NCI-H526 (cell line): ENCODE data around the gene FOXP1.

Experiments used
- DNase-seq, 2 experiments: peaks; one replicate each; lab custom pipeline; 2025; lab: John Stamatoyannopoulos, UW

The FOXP1 gene

GRCh38 chr3:71241246-71241901, 342.2 kb downstream of the FOXP1 start:
- DNase-seq, result no peak

- DNase-seq, result no peak
These were observed 343.5 kb downstream of the FOXP1 start for GRCh38 chr3:71240034-71240433.

DNA sequence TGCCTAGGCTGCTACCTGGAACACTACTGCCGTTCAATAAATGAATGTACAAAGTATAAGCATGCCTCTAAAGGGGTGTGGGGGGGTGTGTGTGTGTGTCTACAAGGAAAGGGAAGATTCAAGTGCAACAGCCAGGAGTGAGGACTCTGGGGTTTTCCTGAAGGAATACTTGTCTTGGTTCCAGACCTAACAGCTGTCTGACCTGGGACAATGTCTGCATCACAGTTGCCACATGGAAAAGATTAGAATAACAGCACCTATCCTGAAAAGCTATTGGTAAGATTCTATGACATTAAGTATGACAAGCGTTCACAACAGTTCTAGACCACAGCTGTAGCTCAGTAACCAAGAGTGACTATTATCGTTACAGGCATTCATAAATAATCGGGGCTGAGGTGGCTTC, 345.2 kb downstream of the FOXP1 start:
- no peak for DNase-seq

GRCh38 chr3:71237672-71238071, 345.9 kb downstream of the FOXP1 start:
- no peak for DNase-seq

DNA sequence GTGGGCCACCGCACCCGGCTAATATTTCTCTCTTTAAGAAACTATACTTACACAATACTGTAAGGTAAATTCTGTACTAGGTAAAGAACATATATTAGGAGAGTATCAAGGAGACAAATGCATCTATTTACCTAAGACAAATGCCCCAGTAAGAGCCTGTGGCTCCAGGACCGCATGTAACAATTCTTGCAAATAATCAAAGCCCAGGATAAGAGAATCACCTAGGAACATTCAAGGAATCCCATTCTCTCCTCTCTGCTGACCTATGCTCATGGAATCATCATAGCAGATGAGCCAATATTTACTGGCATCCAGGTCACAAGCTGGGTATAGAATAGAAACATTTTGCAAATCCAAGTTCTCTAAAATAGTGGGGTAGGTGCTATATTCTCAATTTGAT, 347.7 kb downstream of the FOXP1 start:
- no peak for DNase-seq

DNA sequence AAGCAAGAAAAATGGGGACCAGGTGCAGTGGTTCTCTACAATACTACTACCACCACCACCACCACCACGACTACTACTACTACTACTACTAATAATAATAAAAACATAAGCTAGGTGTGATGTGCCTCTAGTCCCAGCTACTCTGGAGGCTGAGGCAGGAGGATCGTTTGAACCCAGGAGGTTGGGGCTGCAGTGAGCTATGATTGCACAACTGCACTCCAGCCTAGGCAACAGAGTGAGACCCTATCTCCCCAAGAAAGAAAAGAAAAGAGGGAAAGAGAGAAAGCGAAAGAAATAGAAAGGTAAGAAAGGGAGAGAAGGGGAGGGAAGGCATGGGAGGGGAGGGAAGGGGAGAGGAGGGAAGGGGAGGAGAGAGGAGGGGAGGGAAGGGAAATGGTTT, 350.6 kb downstream of the FOXP1 start:
- DNase-seq, result no peak

DNA sequence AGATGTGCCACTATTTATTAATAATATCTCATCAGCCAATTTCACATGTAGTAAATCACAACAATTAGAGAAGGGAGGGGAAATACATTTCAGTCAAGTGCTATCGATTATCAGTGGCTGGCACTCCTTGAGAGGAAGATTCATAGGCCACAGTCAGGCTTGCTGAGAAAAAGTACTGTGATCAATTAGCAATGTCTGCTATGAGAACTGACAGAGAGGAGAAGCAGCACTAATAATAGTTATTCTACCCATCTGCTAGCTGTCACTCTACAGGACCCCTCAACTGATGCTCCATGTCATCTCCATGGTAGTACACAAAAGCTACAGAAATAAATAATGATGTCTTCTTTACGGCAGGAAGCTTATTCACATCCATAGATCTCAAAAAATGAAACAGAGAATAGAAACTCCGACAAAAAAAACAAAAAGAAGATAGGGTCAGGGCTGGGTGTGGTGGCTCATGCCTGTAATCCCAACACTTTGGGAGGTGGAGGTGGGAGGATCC, 351.3 kb downstream of the FOXP1 start:
- no peak for DNase-seq

DNA sequence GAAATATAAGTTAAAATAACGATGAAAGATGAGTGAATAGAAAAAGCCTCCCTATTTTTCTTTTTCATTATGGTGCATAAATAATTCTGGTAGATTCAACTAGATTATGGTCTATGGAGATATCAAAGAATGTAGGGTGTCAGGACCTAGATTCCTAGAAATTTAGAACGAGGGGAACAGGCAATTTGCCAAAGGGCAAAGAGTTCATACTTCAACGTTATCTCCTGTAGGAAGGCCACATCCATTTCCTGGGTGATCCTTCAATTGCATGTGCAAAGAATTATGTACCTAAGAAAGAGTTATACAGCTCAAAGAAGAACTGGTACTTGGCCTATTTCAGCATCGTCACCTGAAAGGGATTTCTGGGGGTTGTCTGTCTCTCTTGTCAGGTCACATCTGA, 351.8 kb downstream of the FOXP1 start:
- DNase-seq, result no peak

- no peak for DNase-seq
These were observed 353.4 kb downstream of the FOXP1 start for GRCh38 chr3:71229905-71230657.

- no peak for DNase-seq
These were observed 355.2 kb downstream of the FOXP1 start for GRCh38 chr3:71228156-71228866.

DNA sequence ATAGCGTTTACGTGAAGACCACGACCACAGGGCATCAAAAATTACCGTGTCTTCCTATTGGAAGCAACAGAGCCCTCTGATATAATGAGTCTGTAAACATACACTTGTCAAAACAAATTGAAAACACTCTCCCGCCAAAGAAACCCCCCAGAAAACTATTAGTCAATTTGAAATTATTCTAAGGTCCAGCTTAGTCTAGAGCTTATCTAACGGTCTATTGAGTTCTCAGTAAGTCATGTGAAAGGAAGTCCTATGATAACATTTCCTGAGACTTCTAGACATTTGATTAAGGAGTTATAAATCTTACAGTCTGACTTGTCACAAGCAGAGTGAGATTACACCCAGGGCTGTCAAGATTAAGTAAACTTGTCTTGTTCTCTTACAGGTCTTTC, 356.3 kb downstream of the FOXP1 start:
- DNase-seq, result no peak

DNA sequence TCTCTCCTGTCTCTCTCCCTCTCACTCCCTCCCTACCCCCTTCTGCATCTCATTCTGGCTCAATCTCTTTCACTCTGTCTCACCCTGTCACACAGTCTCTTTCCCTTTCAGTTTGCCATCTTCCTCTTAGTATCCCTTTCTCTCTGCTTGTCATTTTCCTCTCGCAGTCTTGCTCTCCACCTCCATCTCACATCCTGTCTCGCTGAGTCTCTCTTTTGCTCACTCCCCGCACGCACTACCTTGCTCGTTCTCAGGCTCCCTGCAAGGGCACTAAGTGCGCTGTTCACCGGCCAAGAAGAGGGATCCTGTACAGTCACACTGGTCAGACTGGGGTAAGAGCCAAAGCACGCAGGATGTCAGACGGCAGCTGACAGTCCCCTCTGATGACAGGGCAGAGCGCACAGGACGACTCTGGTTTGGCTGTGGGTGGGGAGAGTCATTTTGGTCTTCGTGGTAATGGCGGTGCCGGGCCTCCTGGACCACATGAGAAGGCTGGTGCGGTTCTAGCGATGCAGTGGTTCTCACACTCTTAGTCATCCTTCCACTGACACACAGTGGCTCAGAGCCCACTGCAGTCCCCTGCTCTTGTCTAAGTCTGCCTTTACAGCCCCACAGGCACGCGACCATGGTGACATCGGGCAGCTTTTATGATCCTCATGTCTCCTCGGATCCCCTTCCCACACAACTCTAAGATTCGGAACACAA, 356.8 kb downstream of the FOXP1 start:
- DNase-seq, result no peak

- DNase-seq, result no peak
These were observed 357.5 kb downstream of the FOXP1 start for GRCh38 chr3:71225951-71226564.

DNA sequence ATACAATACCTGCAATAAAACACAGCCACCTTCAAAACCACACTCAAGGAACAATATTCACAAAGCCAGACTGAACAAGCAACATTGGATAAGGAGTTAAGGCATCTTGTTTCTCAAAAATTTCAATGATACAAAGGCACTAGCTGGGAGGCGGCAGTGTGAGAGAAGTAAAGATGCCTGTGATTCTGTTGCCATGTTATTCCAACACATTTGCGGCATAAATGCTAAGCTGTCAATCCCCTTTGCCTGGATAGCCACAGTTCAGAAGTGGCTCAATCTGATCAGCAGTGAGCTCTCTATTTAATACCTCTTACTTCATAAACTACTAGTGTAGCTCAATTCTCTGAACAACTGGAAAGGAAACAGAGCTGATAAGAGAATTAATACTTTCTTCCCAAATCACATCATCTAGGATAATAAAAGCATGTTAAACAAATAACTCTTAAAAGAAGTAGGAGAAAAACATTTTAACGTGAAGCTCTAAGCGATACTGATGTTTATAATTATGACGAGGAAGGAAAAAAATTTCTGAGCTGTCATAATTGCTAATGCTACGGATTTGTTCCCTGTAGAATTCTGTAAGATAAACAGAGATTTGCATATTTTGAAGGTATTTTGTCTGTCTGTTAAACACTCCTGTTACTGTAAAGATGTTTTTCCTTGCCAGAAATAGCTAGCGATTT, 358.4 kb downstream of the FOXP1 start:
- DNase-seq, result peak in 1 of 2 experiments; percentile 10

GRCh38 chr3:71219744-71220638, 363.5 kb downstream of the FOXP1 start:
- no peak for DNase-seq

DNA sequence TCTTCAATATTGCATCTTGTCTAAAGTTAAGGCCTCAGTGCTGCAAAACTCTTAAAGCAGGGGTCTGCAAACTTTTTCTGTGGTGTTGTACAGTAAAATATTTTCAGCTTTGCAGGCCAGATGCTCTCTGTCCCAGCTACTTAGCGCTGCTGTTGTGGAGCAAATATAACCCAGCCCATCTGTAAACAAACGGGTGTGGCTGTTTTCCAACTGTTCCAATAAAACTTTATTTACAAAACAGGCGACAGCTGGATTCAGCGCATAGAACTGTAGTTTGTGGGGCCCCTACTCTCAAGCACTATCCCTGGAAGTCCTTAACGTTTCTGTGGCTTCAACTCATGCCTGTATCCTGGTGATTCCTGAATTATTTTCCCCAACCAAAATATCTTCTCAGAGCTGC, 365.0 kb downstream of the FOXP1 start:
- DNase-seq, result no peak

DNA sequence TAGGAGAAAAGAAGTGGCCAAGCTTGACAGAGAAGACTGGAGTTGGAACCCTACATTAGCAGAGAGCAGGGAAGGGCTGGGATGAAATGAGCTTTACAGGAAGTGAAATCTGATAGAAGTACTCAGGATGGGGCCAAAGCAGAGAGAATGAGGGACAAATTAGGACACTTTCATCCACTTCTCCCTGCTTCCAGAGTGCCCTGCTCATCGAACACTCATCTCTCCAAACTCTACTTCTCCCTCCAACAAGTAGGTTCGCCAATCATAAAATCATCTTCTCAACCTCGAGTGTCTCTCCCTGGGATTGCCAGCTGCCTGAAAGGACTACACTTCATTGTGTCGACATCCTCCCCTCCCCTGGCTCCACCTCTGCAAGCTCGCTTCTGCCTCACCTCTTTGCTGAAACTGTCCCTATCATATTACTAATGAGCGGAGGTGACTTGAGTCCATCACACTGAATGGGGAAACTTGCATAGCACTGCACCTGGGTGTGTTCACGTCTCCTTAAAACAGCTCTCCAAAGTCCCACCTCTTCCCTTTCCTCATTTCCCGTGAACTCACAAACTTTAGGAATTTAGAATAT, 365.8 kb downstream of the FOXP1 start:
- DNase-seq, result peak in 1 of 2 experiments; percentile 25

DNA sequence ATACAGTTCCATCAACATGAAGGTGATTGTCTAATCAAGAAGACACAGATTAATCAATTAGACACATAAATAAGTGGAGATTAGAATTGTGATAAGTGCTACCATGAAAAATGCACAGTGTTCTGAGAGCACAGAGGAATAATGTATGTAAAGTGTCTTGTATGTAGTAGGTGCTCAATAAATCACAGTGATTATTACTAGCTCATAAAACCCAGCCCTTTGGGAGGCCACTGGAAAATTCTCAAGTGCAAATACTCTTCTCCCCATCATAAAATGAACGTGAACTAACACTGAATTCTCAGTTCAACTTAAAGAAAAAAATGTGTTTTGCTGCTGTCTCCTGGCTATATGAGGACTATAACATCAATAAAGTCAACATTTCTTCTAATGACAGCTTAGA, 368.2 kb downstream of the FOXP1 start:
- no peak for DNase-seq

GRCh38 chr3:71214797-71215196, 368.7 kb downstream of the FOXP1 start:
- DNase-seq, result peak; percentile 71 to 79

GRCh38 chr3:71214016-71214415, 369.5 kb downstream of the FOXP1 start:
- no peak for DNase-seq
